HepG2 (cell line): ENCODE measurements around the gene RCOR1. TPM values are rescaled to one million over a fixed set of nuclear protein-coding genes. Genes with fewer than 3 reads are reported as not detected.

ENCODE experiments used
- CEBPB ChIP-seq: IDR thresholded peaks from 2 replicates; pipeline ENCODE4 v1.6.1; 2011; ENCODE audit warnings: low read depth, low read length, improper control_type of control experiment, borderline replicate concordance
- CREBL2 ChIP-seq: sonication (generic); formaldehyde crosslinking; IDR thresholded peaks from 2 replicates; pipeline ENCODE4 v1.8.1; 2023; ENCODE audit warnings: missing genetic modification reagents, mild to moderate bottlenecking, borderline replicate concordance
- FUBP1 ChIP-seq: sonication (generic); formaldehyde crosslinking; IDR thresholded peaks from 2 replicates; pipeline ENCODE4 v1.5.1; 2020; ENCODE audit warnings: missing genetic modification reagents, mild to moderate bottlenecking, borderline replicate concordance
- KLF6 ChIP-seq: IDR thresholded peaks from 2 replicates; pipeline ENCODE4 v1.8.0; 2016; ENCODE audit warnings: missing biosample characterization, missing genetic modification reagents
- NPAS2 ChIP-seq: sonication (generic); formaldehyde crosslinking; IDR thresholded peaks from 2 replicates; pipeline ENCODE4 v1.8.0; 2022; ENCODE audit warnings: mild to moderate bottlenecking, missing genetic modification reagents, borderline replicate concordance
- PHF21A ChIP-seq: sonication (generic); formaldehyde crosslinking; IDR thresholded peaks from 2 replicates; pipeline ENCODE4 v1.5.0; 2020; ENCODE audit warnings: mild to moderate bottlenecking, missing genetic modification reagents
- TSC22D2 ChIP-seq: sonication (generic); formaldehyde crosslinking; IDR thresholded peaks from 2 replicates; pipeline ENCODE4 v1.5.1; 2020; ENCODE audit warnings: missing genetic modification reagents, mild to moderate bottlenecking, borderline replicate concordance
- ZNF224 ChIP-seq: sonication (generic); formaldehyde crosslinking; IDR thresholded peaks from 2 replicates; pipeline ENCODE4 v1.5.0; 2020; ENCODE audit warnings: mild to moderate bottlenecking, missing genetic modification reagents
- ZNF234 ChIP-seq: sonication (generic); formaldehyde crosslinking; conservative IDR thresholded peaks from 2 replicates; pipeline ENCODE4 v1.5.1; 2020; ENCODE audit warnings: mild to moderate bottlenecking, missing genetic modification reagents
- ZNF256 ChIP-seq: sonication (generic); formaldehyde crosslinking; conservative IDR thresholded peaks from 2 replicates; pipeline ENCODE4 v1.4.0; 2020; ENCODE audit warnings: missing genetic modification reagents
- ZNF274 ChIP-seq: sonication (generic); formaldehyde crosslinking; IDR thresholded peaks from 2 replicates; pipeline ENCODE4 v1.5.1; 2020; ENCODE audit warnings: mild to moderate bottlenecking, missing genetic modification reagents
- ZNF530 ChIP-seq: sonication (generic); formaldehyde crosslinking; IDR thresholded peaks from 2 replicates; pipeline ENCODE4 v1.5.0; 2020; ENCODE audit warnings: low read depth, mild to moderate bottlenecking, missing genetic modification reagents
- ZNF562 ChIP-seq: sonication (generic); formaldehyde crosslinking; IDR thresholded peaks from 2 replicates; pipeline ENCODE4 v1.8.0; 2022; ENCODE audit warnings: missing genetic modification reagents, borderline replicate concordance
- ZNF605 ChIP-seq: sonication (generic); formaldehyde crosslinking; IDR thresholded peaks from 2 replicates; pipeline ENCODE4 v1.8.0; 2022; ENCODE audit warnings: mild to moderate bottlenecking, missing genetic modification reagents
- ZNF780A ChIP-seq: sonication (generic); formaldehyde crosslinking; IDR thresholded peaks from 2 replicates; pipeline ENCODE4 v1.8.0; 2022; ENCODE audit warnings: mild to moderate bottlenecking, missing genetic modification reagents, moderate library complexity
- polyA plus RNA-seq, 8 experiments: library from polyadenylated mRNA; depleted of rRNA in 3 of 8; stranded (reverse) in 7 of 8; unstranded in 1 of 8; fragments of >200 nt; fragmentation: Illumina TruSeq in 4 of 8; extraction: Trizol in 4 of 8; gene quantifications; 2 replicates each; pipeline versions ENCODE4 v1.2.1 to v1.2.3, GENCODE V29; 2011 to 2016; ENCODE audit warnings: low read depth in 4 of 8, missing spikeins in 1 of 8, mixed read lengths in 1 of 8; ENCODE audit not compliant: insufficient read depth in 1 of 8
- total RNA-seq, 5 experiments: library from RNA; depleted of rRNA; stranded (reverse); fragments of >200 nt; fragmentation: Illumina TruSeq; extraction: Trizol; gene quantifications; 2 replicates each; pipeline ENCODE4 v1.2.3, GENCODE V29; 2016; ENCODE audit warnings: low read depth in 1 of 5
- TF ChIP-seq, protein P1 (sequence below): sonication (generic); formaldehyde crosslinking; IDR thresholded peaks from 2 replicates; pipeline ENCODE4 v1.8.0; 2022; ENCODE audit warnings: mild to moderate bottlenecking, missing genetic modification reagents; ENCODE audit not compliant: insufficient replicate concordance
- TF ChIP-seq, protein P2 (sequence below): IDR thresholded peaks from 2 replicates; pipeline ENCODE4 v1.6.1; 2018; ENCODE audit warnings: missing genetic modification reagents, mild to moderate bottlenecking, missing compliant biosample characterization
- TF ChIP-seq, protein P3 (sequence below): sonication (generic); formaldehyde crosslinking; IDR thresholded peaks from 2 replicates; pipeline ENCODE4 v1.8.0; 2023; ENCODE audit warnings: mild to moderate bottlenecking, missing genetic modification reagents
- TF ChIP-seq, protein P4 (sequence below): sonication (generic); formaldehyde crosslinking; IDR thresholded peaks from 2 replicates; pipeline ENCODE4; 2020; ENCODE audit warnings: missing genetic modification reagents, mild to moderate bottlenecking, borderline replicate concordance

The RCOR1 gene
- total and polyA plus RNA-seq, 2 of the 13 experiments (the other 11 are each of a cell fraction or from before 2014, with no cell fraction given): 10.2 to 11.1 TPM

DNA sequence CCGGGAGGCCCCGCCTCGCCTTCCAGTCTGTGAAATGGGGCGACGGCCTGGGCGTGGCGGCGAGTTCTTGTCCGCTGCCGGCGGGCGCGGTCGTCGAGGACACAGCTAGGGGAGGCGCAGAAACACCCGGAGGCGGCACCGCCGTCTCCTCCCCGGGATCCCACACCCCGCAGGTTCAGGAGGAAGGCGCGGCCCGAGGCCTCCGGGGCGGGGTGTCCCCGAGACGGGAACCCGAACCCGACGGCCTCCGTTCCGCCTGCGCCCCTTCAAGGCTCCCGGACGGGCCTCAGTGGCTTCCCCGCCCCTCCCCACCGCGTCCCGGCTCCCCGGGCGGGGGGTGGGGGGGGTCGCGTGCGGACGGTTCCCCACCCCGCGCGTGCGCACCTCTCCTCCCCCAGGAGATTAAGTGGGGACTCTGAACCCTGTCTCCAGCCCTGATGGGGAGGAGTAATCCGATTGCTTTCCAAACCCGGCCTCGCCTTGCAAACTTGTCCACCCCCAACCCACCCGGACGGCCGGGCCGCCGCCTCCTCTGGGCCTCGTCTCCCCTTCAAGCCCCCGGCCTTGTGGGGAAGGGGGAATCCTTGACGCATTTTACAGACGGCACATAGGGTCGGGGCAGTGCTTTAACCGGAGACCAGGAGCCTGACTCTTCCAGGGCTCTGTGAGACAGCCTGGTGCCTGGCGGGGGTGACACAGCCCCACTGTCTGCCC is 47.5 kb upstream of the RCOR1 start (continued):
- TF ChIP-seq, protein P1, sequence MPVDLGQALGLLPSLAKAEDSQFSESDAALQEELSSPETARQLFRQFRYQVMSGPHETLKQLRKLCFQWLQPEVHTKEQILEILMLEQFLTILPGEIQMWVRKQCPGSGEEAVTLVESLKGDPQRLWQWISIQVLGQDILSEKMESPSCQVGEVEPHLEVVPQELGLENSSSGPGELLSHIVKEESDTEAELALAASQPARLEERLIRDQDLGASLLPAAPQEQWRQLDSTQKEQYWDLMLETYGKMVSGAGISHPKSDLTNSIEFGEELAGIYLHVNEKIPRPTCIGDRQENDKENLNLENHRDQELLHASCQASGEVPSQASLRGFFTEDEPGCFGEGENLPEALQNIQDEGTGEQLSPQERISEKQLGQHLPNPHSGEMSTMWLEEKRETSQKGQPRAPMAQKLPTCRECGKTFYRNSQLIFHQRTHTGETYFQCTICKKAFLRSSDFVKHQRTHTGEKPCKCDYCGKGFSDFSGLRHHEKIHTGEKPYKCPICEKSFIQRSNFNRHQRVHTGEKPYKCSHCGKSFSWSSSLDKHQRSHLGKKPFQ (CRISPR knock-in tag): peak; percentile 47
- TF ChIP-seq ZNF562 (no peak), TSC22D2 (no peak), NPAS2 (CRISPR knock-in tag) (no peak), CREBL2 (0 out of 2 replicates have a peak, but pooled peaks have one; percentile 14), FUBP1 (CRISPR knock-in tag) (no peak), ZNF780A (no peak), CEBPB (no peak), ZNF224 (CRISPR knock-in tag) (no peak), ZNF256 (no peak), PHF21A (CRISPR knock-in tag) (0 out of 2 replicates have a peak, but pooled peaks have one; percentile 59), ZNF274 (CRISPR knock-in tag) (peak; percentile 13; the same call in 1 of the 2 replicates), ZNF234 (CRISPR knock-in tag) (no peak), ZNF605 (CRISPR knock-in tag) (no peak), KLF6 (CRISPR knock-in tag) (no peak), ZNF530 (CRISPR knock-in tag) (no peak)
- TF ChIP-seq, protein P2, sequence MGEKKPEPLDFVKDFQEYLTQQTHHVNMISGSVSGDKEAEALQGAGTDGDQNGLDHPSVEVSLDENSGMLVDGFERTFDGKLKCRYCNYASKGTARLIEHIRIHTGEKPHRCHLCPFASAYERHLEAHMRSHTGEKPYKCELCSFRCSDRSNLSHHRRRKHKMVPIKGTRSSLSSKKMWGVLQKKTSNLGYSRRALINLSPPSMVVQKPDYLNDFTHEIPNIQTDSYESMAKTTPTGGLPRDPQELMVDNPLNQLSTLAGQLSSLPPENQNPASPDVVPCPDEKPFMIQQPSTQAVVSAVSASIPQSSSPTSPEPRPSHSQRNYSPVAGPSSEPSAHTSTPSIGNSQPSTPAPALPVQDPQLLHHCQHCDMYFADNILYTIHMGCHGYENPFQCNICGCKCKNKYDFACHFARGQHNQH (CRISPR knock-in tag): peak; percentile 43; the same call in 1 of the 2 replicates
- TF ChIP-seq, protein P3, sequence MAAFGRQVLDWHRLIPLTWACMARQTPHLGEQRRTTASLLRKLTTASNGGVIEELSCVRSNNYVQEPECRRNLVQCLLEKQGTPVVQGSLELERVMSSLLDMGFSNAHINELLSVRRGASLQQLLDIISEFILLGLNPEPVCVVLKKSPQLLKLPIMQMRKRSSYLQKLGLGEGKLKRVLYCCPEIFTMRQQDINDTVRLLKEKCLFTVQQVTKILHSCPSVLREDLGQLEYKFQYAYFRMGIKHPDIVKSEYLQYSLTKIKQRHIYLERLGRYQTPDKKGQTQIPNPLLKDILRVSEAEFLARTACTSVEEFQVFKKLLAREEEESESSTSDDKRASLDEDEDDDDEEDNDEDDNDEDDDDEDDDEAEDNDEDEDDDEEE (CRISPR knock-in tag): no peak
- TF ChIP-seq, protein P4, sequence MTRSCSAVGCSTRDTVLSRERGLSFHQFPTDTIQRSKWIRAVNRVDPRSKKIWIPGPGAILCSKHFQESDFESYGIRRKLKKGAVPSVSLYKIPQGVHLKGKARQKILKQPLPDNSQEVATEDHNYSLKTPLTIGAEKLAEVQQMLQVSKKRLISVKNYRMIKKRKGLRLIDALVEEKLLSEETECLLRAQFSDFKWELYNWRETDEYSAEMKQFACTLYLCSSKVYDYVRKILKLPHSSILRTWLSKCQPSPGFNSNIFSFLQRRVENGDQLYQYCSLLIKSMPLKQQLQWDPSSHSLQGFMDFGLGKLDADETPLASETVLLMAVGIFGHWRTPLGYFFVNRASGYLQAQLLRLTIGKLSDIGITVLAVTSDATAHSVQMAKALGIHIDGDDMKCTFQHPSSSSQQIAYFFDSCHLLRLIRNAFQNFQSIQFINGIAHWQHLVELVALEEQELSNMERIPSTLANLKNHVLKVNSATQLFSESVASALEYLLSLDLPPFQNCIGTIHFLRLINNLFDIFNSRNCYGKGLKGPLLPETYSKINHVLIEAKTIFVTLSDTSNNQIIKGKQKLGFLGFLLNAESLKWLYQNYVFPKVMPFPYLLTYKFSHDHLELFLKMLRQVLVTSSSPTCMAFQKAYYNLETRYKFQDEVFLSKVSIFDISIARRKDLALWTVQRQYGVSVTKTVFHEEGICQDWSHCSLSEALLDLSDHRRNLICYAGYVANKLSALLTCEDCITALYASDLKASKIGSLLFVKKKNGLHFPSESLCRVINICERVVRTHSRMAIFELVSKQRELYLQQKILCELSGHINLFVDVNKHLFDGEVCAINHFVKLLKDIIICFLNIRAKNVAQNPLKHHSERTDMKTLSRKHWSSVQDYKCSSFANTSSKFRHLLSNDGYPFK (CRISPR knock-in tag): 0 out of 2 replicates have a peak, but pooled peaks have one; percentile 48
